LNCaP clone FGC (cell line): ENCODE data around the gene FUS.
"Not testable (repeated sequence)": the region's sequence is repeated elsewhere in the genome, so short reads cannot be mapped to it uniquely, and the experiment has no call there.

Experiments used
- DNase-seq: peaks from one replicate; pipeline ENCODE4 v3.0.0-alpha.2; 2011; ENCODE audit warnings: low read depth
- H3K4me3 ChIP-seq: 2 replicates; pipeline ENCODE4 v1.5.1; 2011; ENCODE audit warnings: mild to moderate bottlenecking, low read depth, low read length, control low read depth
- CTCF ChIP-seq: IDR thresholded peaks from 2 replicates; pipeline ENCODE4 v1.5.1; 2012; ENCODE audit warnings: mild to moderate bottlenecking; ENCODE audit not compliant: control insufficient read depth, insufficient read depth; ENCODE audit errors: extremely low read depth

FUS gene

GRCh38 chr16:31148281-31148728 lies 31.6 kb upstream of the FUS start:
- no peak for DNase-seq
- TF ChIP-seq CTCF = no peak
- no peak overlapping the region for H3K4me3 ChIP-seq

- no peak for DNase-seq
- H3K4me3 ChIP-seq = no peak overlapping the region
- TF ChIP-seq CTCF = no peak
Observed at GRCh38 chr16:31148896-31149295, 31.0 kb upstream of the FUS start.

- H3K4me3 ChIP-seq = no peak overlapping the region
- no peak for DNase-seq
- TF ChIP-seq CTCF = no peak
Observed at GRCh38 chr16:31149332-31149731, 30.6 kb upstream of the FUS start.

DNA sequence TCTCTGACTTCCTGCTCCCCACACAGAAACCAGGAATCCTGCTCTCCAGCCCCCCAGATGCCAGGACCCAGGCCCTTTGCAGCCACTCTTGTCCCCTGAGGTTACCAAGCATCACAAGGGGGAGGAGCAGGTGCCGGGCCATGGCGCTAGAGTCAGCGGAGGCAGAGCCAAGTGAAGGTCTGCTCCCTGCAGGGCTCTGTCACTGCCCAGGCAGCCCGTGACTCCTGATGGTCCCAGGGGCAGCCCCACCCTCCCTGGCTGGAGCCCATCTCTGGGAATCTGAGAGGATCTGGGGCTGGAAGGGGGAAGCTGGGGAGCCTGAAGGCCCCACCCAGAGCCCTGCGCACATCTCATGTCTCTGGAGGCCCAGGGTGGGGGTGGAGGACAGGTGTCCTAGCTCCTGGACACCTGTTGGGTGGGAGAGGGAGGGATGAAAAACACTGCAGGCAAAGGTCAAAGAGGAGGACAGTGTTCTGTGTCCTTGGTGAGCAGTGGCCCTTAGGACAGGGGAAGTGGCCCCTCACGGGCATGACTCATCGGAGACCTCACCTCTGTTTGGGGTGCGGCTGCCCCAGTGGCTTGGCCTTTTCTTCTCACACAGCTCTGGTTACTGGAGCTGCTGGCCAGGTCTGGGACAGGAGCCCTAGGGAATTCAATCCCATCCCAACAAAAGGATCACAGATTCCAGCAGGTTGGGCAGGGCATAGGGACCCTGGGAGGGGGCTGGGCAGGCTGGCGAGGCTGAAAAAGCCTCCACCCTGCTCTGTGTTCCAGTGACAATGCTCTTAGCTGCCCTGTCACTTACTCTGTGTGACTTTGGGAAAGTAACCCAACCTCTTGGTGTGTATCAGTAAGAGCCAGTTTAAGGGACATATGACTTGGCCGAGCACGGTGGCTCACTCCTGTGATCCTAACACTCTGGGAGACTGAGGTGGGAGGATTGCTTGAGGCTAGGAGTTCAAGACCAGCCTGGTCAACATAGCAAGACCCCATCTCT lies 29.7 kb upstream of the FUS start, which contains the start of gene PRSS36:
Gene PRSS36 (minus strand): TSS at position 173 of the 997 bp plus-strand sequence. CDS start 31 bp downstream, at position 142.
- no peak for TF ChIP-seq CTCF
- H3K4me3 ChIP-seq = no peak within 1 kb of the TSS
- DNase-seq = no peak

DNA sequence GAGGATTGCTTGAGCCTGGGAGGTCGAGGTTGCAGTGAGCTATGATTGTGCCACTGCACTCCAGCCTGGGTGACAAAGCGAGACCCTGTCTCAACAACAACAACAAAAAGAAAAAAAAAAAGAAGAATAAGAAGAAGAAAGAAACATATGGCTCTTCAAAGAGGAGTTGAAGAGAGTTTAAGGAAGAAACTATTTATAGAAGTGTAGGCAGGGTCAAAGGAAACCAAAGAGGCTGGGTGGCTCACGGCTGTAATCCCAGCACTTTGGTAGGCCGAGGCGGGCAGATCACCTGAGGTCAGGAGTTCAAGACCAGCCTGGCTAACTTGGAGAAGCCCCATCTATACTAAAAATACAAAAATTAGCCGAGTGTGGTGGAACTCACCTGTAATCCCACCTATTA lies 29.0 kb upstream of the FUS start:
- DNase-seq = not testable (repeated sequence)

DNA sequence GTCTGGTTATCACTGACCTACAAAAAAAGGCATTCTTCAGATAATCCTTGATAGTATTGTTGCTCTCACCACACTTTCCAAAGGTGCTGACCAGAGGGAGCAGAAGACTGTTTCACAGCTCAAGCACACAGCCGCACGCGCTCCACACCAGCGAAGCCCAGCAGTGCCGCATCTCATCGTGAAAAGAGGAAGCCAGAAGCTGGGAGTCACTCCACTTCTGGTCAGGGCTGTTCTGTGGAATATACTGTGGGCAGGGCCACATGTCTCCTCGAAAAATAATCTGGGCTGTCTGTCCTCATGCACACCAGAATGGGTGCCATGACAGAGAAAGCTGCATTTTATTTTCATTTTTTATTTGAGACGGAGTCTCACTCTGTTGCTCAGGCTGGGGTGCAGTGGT lies 22.8 kb upstream of the FUS start:
- no peak for TF ChIP-seq CTCF
- H3K4me3 ChIP-seq = no peak overlapping the region
- DNase-seq = no peak

More for the DNA sequence above, 29.0 kb upstream of the FUS start:
- not testable (repeated sequence) for H3K4me3 ChIP-seq

- no peak for DNase-seq
- no peak for TF ChIP-seq CTCF
- no peak overlapping the region for H3K4me3 ChIP-seq
Observed at GRCh38 chr16:31167315-31167714, 12.6 kb upstream of the FUS start.
